GM23248 (cell line): ENCODE data around the gene UBTD2. TPM values are rescaled to one million over a fixed set of nuclear protein-coding genes. Genes with fewer than 3 reads are reported as not detected.

ENCODE experiments used
- DNase-seq: peaks from one replicate; pipeline ENCODE4 v3.0.0-alpha.2; 2015
- H2AFZ ChIP-seq: fragments of 200-600 bp; sonication (generic); 2 replicates; pipeline ENCODE4 v1.6.1; 2016; ENCODE audit warnings: antibody characterized with exemption
- H3F3A ChIP-seq: fragments of 200-600 bp; sonication (generic); 2 replicates; pipeline ENCODE4 v1.6.1; 2016; ENCODE audit warnings: mild to moderate bottlenecking, antibody characterized with exemption, mixed run types; ENCODE audit not compliant: insufficient read depth
- H3K27ac ChIP-seq: fragments of 200-600 bp; sonication (generic); 2 replicates; pipeline ENCODE4 v1.5.1; 2016; ENCODE audit warnings: mild to moderate bottlenecking
- H3K27me3 ChIP-seq: fragments of 200-600 bp; sonication (generic); replicated peaks from 2 replicates; pipeline ENCODE4 v1.6.1; 2016; ENCODE audit warnings: mild to moderate bottlenecking; ENCODE audit not compliant: insufficient read depth
- H3K36me3 ChIP-seq: fragments of 200-600 bp; sonication (generic); 2 replicates; pipeline ENCODE4 v1.6.1; 2016; ENCODE audit warnings: low read depth, mild to moderate bottlenecking
- H3K4me1 ChIP-seq: fragments of 200-600 bp; sonication (generic); 2 replicates; pipeline ENCODE4 v1.6.1; 2016; ENCODE audit warnings: mild to moderate bottlenecking; ENCODE audit not compliant: insufficient read depth
- H3K4me2 ChIP-seq: fragments of 200-600 bp; sonication (generic); one replicate; pipeline ENCODE4 v1.6.1; 2016; ENCODE audit warnings: mild to moderate bottlenecking; ENCODE audit not compliant: unreplicated experiment
- H3K4me3 ChIP-seq: fragments of 200-600 bp; sonication (generic); 2 replicates; pipeline ENCODE4 v1.5.1; 2016; ENCODE audit warnings: mild to moderate bottlenecking
- H3K79me2 ChIP-seq: fragments of 200-600 bp; sonication (generic); 2 replicates; pipeline ENCODE4 v1.6.1; 2016; ENCODE audit warnings: mild to moderate bottlenecking; ENCODE audit not compliant: insufficient read depth
- H3K9ac ChIP-seq: fragments of 200-600 bp; sonication (generic); 2 replicates; pipeline ENCODE4 v1.6.1; 2016; ENCODE audit warnings: mild to moderate bottlenecking
- H3K9me2 ChIP-seq: fragments of 200-600 bp; sonication (generic); 2 replicates; pipeline ENCODE4 v1.6.1; 2016; ENCODE audit warnings: mixed run types, mild to moderate bottlenecking, moderate library complexity; ENCODE audit not compliant: insufficient read depth
- H3K9me3 ChIP-seq: fragments of 200-600 bp; sonication (generic); one replicate; pipeline ENCODE4 v1.6.1; 2017; ENCODE audit warnings: low read depth
- H4K20me1 ChIP-seq: fragments of 200-600 bp; sonication (generic); 2 replicates; pipeline ENCODE4 v1.6.0; 2016; ENCODE audit not compliant: insufficient read depth
- EZH2 ChIP-seq: fragments of 200-600 bp; sonication (generic); IDR thresholded peaks from 2 replicates; pipeline ENCODE4 v1.6.1; 2018; ENCODE audit warnings: antibody characterized with exemption, mild to moderate bottlenecking; ENCODE audit not compliant: insufficient read depth, poor library complexity, severe bottlenecking
- EZH2phosphoT487 ChIP-seq: fragments of 200-600 bp; sonication (generic); IDR thresholded peaks from 2 replicates; pipeline ENCODE4 v1.6.1; 2018; ENCODE audit warnings: antibody characterized with exemption, moderate library complexity, mild to moderate bottlenecking, low read depth; ENCODE audit not compliant: insufficient read depth
- WGBS, 2 experiments: methylation state at CpG; one replicate each; pipeline ENCODE4 v1.1.6; 2015 to 2017; ENCODE audit warnings: low lambda C conversion rate in 2 of 2, low coverage in 1 of 2; ENCODE audit errors: missing lambda C conversion rate in 2 of 2; 5-methylcytosine and 5-hydroxymethylcytosine counted together
- in situ Hi-C: fragments of 300-500 bp; cut with MboI; formaldehyde crosslinking; loops from 2 replicates; pipeline ENCODE4 v1.15.0; 2020
- polyA plus RNA-seq: library from polyadenylated mRNA; unstranded; fragments of >200 nt; fragmentation: Nextera tagmentation; extraction: Ambion mirVana; gene quantifications from 2 replicates; pipeline ENCODE4 v1.2.1, GENCODE V29; 2016
- total RNA-seq: library from RNA; depleted of rRNA; stranded (reverse); fragments of >200 nt; shearing (Covaris generic); gene quantifications from 2 replicates; pipeline ENCODE4 v1.2.3, GENCODE V29; 2014

The UBTD2 gene
- total and polyA plus RNA-seq, 2 experiments from 2014 or later = 17.3 to 41.4 TPM

- peaks cover 14% of the 10 kb centered on the region; the same call in 1 of the 2 replicates for H4K20me1 ChIP-seq
- in situ Hi-C loops = no loop called here
- 78 to 83% methylated on average over 3 of the region's 3 CpGs for WGBS, 2 experiments
- H3F3A ChIP-seq = 0 out of 2 replicates have a peak, but pooled peaks cover 11% of the 10 kb centered on the region
- H3K27me3 ChIP-seq = no peaks in the 10 kb centered on the region
- no peaks in the 10 kb centered on the region for H3K9me2 ChIP-seq
- H3K9me3 ChIP-seq = no peaks in the 10 kb centered on the region
- DNase-seq = peak; percentile 11
- peaks cover 88% of the 10 kb centered on the region for H3K79me2 ChIP-seq
- H3K4me2 ChIP-seq = no peak overlapping the region
- no peak overlapping the region for H3K4me3 ChIP-seq
- H3K27ac ChIP-seq = no peak overlapping the region
- no peak for TF ChIP-seq EZH2phosphoT487
- TF ChIP-seq EZH2 = no peak
- H3K36me3 ChIP-seq = peaks cover 23% of the 10 kb centered on the region
- no peak overlapping the region for H3K9ac ChIP-seq
- peaks cover 15% of the 10 kb centered on the region; the same call in 1 of the 2 replicates for H3K4me1 ChIP-seq
- H2AFZ ChIP-seq = no peak overlapping the region
Measured at GRCh38 chr5:172235827-172236736, 47.5 kb downstream of the UBTD2 start.

DNA sequence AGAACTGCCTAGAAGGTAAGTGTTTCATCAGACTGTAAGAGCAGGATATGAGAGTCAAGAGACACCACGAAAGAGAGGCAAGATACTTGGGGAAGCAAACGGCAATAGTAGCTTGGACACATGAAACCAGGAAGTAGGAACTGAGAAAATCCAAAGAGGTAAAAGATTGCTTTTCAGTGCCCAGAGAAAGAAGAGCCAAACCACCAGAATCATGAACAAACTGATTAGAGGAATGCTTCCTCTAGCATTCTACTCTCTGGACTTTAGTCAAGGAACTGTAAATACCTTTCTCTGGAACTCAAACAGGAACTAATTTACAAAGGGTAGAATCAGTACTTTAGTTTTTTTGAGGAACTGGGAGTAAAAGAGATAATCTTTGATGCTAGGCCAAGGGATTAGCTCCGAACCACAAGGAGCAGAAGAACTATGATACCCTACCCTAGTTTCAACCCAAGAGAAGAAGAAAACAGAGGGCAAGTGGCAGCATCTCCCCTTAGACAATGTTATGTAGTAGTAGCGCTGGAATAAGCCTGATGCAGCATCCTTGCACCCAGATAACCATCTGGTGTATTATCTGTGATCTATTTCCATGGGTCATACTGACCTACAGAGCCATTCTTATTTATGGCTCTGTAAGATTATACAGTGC lies 48.3 kb downstream of the UBTD2 start:
- Histone ChIP-seq H3K27me3 (no peaks in the 10 kb centered on the region), H3K9me2 (no peaks in the 10 kb centered on the region), H4K20me1 (peaks cover 14% of the 10 kb centered on the region; the same call in 1 of the 2 replicates), H3K9ac (no peak overlapping the region), H3K4me2 (no peak overlapping the region), H3K27ac (no peak overlapping the region), H3F3A (0 out of 2 replicates have a peak, but pooled peaks cover 11% of the 10 kb centered on the region), H3K4me3 (no peak overlapping the region), H3K9me3 (no peaks in the 10 kb centered on the region), H3K4me1 (peaks cover 15% of the 10 kb centered on the region; the same call in 1 of the 2 replicates), H3K36me3 (peaks cover 26% of the 10 kb centered on the region), H2AFZ (no peak overlapping the region), H3K79me2 (peaks cover 82% of the 10 kb centered on the region)
- TF ChIP-seq EZH2 = no peak
- TF ChIP-seq EZH2phosphoT487 = no peak
- peak; percentile 13 for DNase-seq
- in situ Hi-C loops = no loop called here
- 54 to 61% methylated on average over 4 of the region's 4 CpGs for WGBS, 2 experiments

DNA sequence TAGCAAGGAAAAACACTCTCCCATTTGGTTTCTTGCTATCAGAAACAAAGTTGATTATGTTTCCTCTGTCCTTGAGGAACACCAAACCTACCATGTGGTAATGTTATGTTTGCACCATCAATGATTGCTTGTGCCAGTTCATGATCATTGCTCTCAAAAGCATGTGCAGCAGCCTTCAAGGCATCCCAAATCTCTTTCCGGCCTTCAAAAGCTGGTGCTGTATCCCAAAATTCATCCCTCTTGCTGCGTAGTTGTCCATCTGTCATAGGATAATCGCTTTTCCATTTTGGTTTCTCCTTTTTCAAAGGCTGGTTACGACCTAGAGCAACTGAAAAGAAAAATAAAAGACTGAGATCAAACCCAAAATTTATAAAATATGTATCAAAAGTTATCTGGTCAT lies 49.5 kb downstream of the UBTD2 start:
- TF ChIP-seq EZH2 (no peak), EZH2phosphoT487 (no peak)
- no peak for DNase-seq
- WGBS, 2 experiments = 95% methylated on average over 4 of the region's 4 CpGs
- Histone ChIP-seq H4K20me1 (peaks cover 14% of the 10 kb centered on the region; the same call in 1 of the 2 replicates), H3F3A (0 out of 2 replicates have a peak, but pooled peaks cover 11% of the 10 kb centered on the region), H3K9ac (no peak overlapping the region), H2AFZ (no peak overlapping the region), H3K27ac (no peak overlapping the region), H3K9me3 (no peaks in the 10 kb centered on the region), H3K79me2 (peaks cover 78% of the 10 kb centered on the region), H3K36me3 (peaks cover 35% of the 10 kb centered on the region), H3K4me1 (peaks cover 15% of the 10 kb centered on the region; the same call in 1 of the 2 replicates), H3K27me3 (no peaks in the 10 kb centered on the region), H3K4me3 (no peak overlapping the region), H3K9me2 (no peaks in the 10 kb centered on the region), H3K4me2 (no peak overlapping the region)
- in situ Hi-C loops = no loop called here

GRCh38 chr5:172229904-172230303 lies 53.7 kb downstream of the UBTD2 start:
- 96 to 100% methylated on average over 1 of the region's 1 CpG for WGBS, 2 experiments
- no peak for TF ChIP-seq EZH2phosphoT487
- no peak for TF ChIP-seq EZH2
- H3K9me3 ChIP-seq = no peaks in the 10 kb centered on the region
- no peak overlapping the region for H3K4me2 ChIP-seq
- DNase-seq = no peak
- H3K9ac ChIP-seq = no peak overlapping the region
- no peak overlapping the region for H3K4me3 ChIP-seq
- H3K36me3 ChIP-seq = peaks cover 50% of the 10 kb centered on the region
- no peaks in the 10 kb centered on the region for H3F3A ChIP-seq
- H3K27ac ChIP-seq = no peak overlapping the region
- no peaks in the 10 kb centered on the region for H3K27me3 ChIP-seq
- H4K20me1 ChIP-seq = peaks cover 3% of the 10 kb centered on the region; the same call in 1 of the 2 replicates
- H3K4me1 ChIP-seq = peaks cover under 1% of the 10 kb centered on the region; the same call in 1 of the 2 replicates
- no peaks in the 10 kb centered on the region for H3K9me2 ChIP-seq
- in situ Hi-C loops = no loop called here
- no peak overlapping the region for H2AFZ ChIP-seq
- H3K79me2 ChIP-seq = peaks cover 56% of the 10 kb centered on the region
